Measurements from ENCODE around the gene CPPED1.

DNA sequence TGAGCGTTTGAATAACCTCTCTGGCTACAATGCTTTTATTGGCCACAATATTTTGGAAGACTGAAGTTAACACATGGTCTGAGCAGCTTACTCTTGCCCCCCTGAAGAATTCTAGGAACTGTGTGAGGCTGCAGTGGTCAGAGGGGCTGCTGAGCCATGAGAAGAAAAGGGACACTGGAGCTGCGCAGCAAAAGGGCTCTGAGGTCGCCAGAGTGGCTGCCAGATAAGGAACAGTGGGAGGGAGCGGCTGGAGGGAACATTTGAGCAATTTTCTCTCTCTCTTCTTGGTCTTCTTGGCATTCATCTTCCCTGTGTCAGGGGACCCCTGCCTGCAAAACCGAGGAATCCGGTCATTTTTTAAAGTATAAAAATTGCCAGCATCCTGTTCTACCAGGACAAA, 66.1 kb downstream of the CPPED1 start:
- TF ChIP-seq, protein P1, sequence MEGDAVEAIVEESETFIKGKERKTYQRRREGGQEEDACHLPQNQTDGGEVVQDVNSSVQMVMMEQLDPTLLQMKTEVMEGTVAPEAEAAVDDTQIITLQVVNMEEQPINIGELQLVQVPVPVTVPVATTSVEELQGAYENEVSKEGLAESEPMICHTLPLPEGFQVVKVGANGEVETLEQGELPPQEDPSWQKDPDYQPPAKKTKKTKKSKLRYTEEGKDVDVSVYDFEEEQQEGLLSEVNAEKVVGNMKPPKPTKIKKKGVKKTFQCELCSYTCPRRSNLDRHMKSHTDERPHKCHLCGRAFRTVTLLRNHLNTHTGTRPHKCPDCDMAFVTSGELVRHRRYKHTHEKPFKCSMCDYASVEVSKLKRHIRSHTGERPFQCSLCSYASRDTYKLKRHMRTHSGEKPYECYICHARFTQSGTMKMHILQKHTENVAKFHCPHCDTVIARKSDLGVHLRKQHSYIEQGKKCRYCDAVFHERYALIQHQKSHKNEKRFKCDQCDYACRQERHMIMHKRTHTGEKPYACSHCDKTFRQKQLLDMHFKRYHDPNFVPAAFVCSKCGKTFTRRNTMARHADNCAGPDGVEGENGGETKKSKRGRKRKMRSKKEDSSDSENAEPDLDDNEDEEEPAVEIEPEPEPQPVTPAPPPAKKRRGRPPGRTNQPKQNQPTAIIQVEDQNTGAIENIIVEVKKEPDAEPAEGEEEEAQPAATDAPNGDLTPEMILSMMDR (IDR thresholded peaks at IDR 0.05) = no peak
- no peak for TF ChIP-seq POLR2A (IDR thresholded peaks at IDR 0.05)
